SK-N-SH treated with all-trans-retinoic acid at 6 μM for 48 hours (cell line): ENCODE results near the gene LCLAT1.
A peak's percentile ranks its signal among the peaks of the same experiment; 100 is the strongest.

Source experiments
- ATAC-seq: fragments of 200-7000 bp; cut with Tn5 transposase; 3 replicates; pipeline ENCODE4 v1.9.1; 2020; ENCODE audit warnings: mild to moderate bottlenecking, moderate library complexity
- ARNTL ChIP-seq: fragments of 450-650 bp; formaldehyde crosslinking; IDR thresholded peaks from 2 replicates; pipeline ENCODE4 v1.5.0; 2020; ENCODE audit warnings: low read depth, mild to moderate bottlenecking, moderate library complexity, borderline replicate concordance
- BACH2 ChIP-seq: fragments of 250-450 bp; sonication (Bioruptor Pico); IDR thresholded peaks from 2 replicates; pipeline ENCODE4 v1.9.0; 2021; ENCODE audit warnings: mild to moderate bottlenecking, borderline replicate concordance
- CREB5 ChIP-seq: fragments of 250-450 bp; sonication (Bioruptor Pico); IDR thresholded peaks from 2 replicates; pipeline ENCODE4 v1.5.1; 2020; ENCODE audit warnings: low read depth, mild to moderate bottlenecking, moderate library complexity
- CSDC2 ChIP-seq: fragments of 250-450 bp; sonication (Bioruptor Pico); IDR thresholded peaks from 2 replicates; pipeline ENCODE4 v1.5.0; 2020; ENCODE audit warnings: mild to moderate bottlenecking, moderate library complexity
- CSRNP3 ChIP-seq: fragments of 250-450 bp; sonication (Bioruptor Pico); IDR thresholded peaks from 2 replicates; pipeline ENCODE4 v1.5.1; 2021; ENCODE audit warnings: mild to moderate bottlenecking, moderate library complexity
- ESRRG ChIP-seq: fragments of 250-450 bp; sonication (Bioruptor Pico); IDR thresholded peaks from 2 replicates; pipeline ENCODE4 v1.6.1; 2021; ENCODE audit warnings: mild to moderate bottlenecking
- GLIS3 ChIP-seq: fragments of 250-450 bp; sonication (Bioruptor Pico); IDR thresholded peaks from 2 replicates; pipeline ENCODE4 v1.5.0; 2020; ENCODE audit warnings: mild to moderate bottlenecking, moderate library complexity
- ISL1 ChIP-seq: fragments of 250-450 bp; sonication (Bioruptor Pico); IDR thresholded peaks from 2 replicates; pipeline ENCODE4 v2.1.2; 2022; ENCODE audit warnings: mild to moderate bottlenecking, moderate library complexity
- OSR1 ChIP-seq: fragments of 250-450 bp; sonication (Bioruptor Pico); IDR thresholded peaks from 2 replicates; pipeline ENCODE4 v1.8.0; 2022; ENCODE audit warnings: moderate library complexity, mild to moderate bottlenecking, inconsistent platforms
- PATZ1 ChIP-seq: fragments of 250-450 bp; sonication (Bioruptor Pico); IDR thresholded peaks from 2 replicates; pipeline ENCODE4 v1.8.0; 2020; ENCODE audit warnings: mild to moderate bottlenecking, moderate library complexity, borderline replicate concordance
- POU6F1 ChIP-seq: fragments of 250-450 bp; sonication (Bioruptor Pico); IDR thresholded peaks from 2 replicates; pipeline ENCODE4 v1.8.0; 2021; ENCODE audit warnings: low read depth, mild to moderate bottlenecking, moderate library complexity, borderline replicate concordance
- PPARA ChIP-seq: fragments of 250-450 bp; sonication (Bioruptor Pico); IDR thresholded peaks from 2 replicates; pipeline ENCODE4 v1.5.0; 2020; ENCODE audit warnings: mild to moderate bottlenecking, borderline replicate concordance
- RARB ChIP-seq: fragments of 250-450 bp; sonication (Bioruptor Pico); IDR thresholded peaks from 2 replicates; pipeline ENCODE4 v1.8.0; 2021; ENCODE audit warnings: mild to moderate bottlenecking, moderate library complexity
- SNAI2 ChIP-seq: fragments of 250-450 bp; sonication (Bioruptor Pico); IDR thresholded peaks from 2 replicates; pipeline ENCODE4 v1.5.0; 2020; ENCODE audit warnings: mild to moderate bottlenecking, moderate library complexity
- TCF4 ChIP-seq: fragments of 250-450 bp; sonication (Bioruptor Pico); IDR thresholded peaks from 2 replicates; pipeline ENCODE4 v1.8.0; 2021; ENCODE audit warnings: mild to moderate bottlenecking, moderate library complexity, borderline replicate concordance
- TOX ChIP-seq: fragments of 250-450 bp; sonication (Bioruptor Pico); IDR thresholded peaks from 2 replicates; pipeline ENCODE4 v1.8.0; 2021; ENCODE audit warnings: mild to moderate bottlenecking, moderate library complexity, borderline replicate concordance
- TSHZ2 ChIP-seq: fragments of 250-450 bp; sonication (Bioruptor Pico); IDR thresholded peaks from 2 replicates; pipeline ENCODE4 v1.5.0; 2020; ENCODE audit warnings: mild to moderate bottlenecking, moderate library complexity
- ZC3H10 ChIP-seq: fragments of 250-450 bp; sonication (Bioruptor Pico); IDR thresholded peaks from 2 replicates; pipeline ENCODE4 v1.5.1; 2021; ENCODE audit warnings: mild to moderate bottlenecking, moderate library complexity
- ZFP3 ChIP-seq: fragments of 250-450 bp; sonication (Bioruptor Pico); IDR thresholded peaks from 2 replicates; pipeline ENCODE4 v1.5.0; 2020; ENCODE audit warnings: mild to moderate bottlenecking, moderate library complexity
- ZFP30 ChIP-seq: fragments of 450-650 bp; formaldehyde crosslinking; IDR thresholded peaks from 2 replicates; pipeline ENCODE4 v1.5.0; 2022; ENCODE audit warnings: mild to moderate bottlenecking, moderate library complexity
- ZNF8 ChIP-seq: fragments of 450-650 bp; formaldehyde crosslinking; IDR thresholded peaks from 2 replicates; pipeline ENCODE4 v1.5.0; 2020; ENCODE audit warnings: mild to moderate bottlenecking, moderate library complexity

LCLAT1 gene

GRCh38 chr2:30583204-30583749 is 136.2 kb downstream of the LCLAT1 start:
- TF ChIP-seq GLIS3 (CRISPR knock-in tag): no peak
- no peak for TF ChIP-seq TOX (CRISPR knock-in tag)
- TF ChIP-seq ZFP30 (CRISPR knock-in tag): no peak
- TF ChIP-seq CSDC2 (CRISPR knock-in tag): no peak
- TF ChIP-seq CSRNP3 (CRISPR knock-in tag): no peak
- TF ChIP-seq CREB5 (CRISPR knock-in tag): no peak
- TF ChIP-seq TCF4 (CRISPR knock-in tag): no peak
- ATAC-seq: no peak

GRCh38 chr2:30584116-30584515 is 137.1 kb downstream of the LCLAT1 start:
- ATAC-seq: no peak
- TF ChIP-seq SNAI2 (CRISPR knock-in tag) (no peak), POU6F1 (no peak), ESRRG (CRISPR knock-in tag) (no peak), ARNTL (CRISPR knock-in tag) (no peak), ZFP30 (CRISPR knock-in tag) (no peak), PATZ1 (CRISPR knock-in tag) (no peak), BACH2 (no peak), GLIS3 (CRISPR knock-in tag) (no peak), TSHZ2 (CRISPR knock-in tag) (no peak), ZFP3 (CRISPR knock-in tag) (no peak), RARB (CRISPR knock-in tag) (no peak), TOX (CRISPR knock-in tag) (no peak), ZC3H10 (CRISPR knock-in tag) (no peak), PPARA (CRISPR knock-in tag) (no peak), TCF4 (CRISPR knock-in tag) (no peak), CSDC2 (CRISPR knock-in tag) (no peak), ISL1 (no peak)

- TF ChIP-seq TOX (CRISPR knock-in tag) (no peak), TCF4 (CRISPR knock-in tag) (no peak), OSR1 (CRISPR knock-in tag) (no peak), CSRNP3 (CRISPR knock-in tag) (peak; percentile 20; the same call in 1 of the 2 replicates), ZFP3 (CRISPR knock-in tag) (no peak), ARNTL (CRISPR knock-in tag) (no peak), ZNF8 (CRISPR knock-in tag) (no peak), ZFP30 (CRISPR knock-in tag) (no peak), PATZ1 (CRISPR knock-in tag) (no peak), CREB5 (CRISPR knock-in tag) (peak; percentile 42; the same call in 1 of the 2 replicates), SNAI2 (CRISPR knock-in tag) (no peak), ISL1 (peak; percentile 100), RARB (CRISPR knock-in tag) (no peak), CSDC2 (CRISPR knock-in tag) (no peak), GLIS3 (CRISPR knock-in tag) (no peak)
- ATAC-seq: no peak; the same call in 2 of the 3 replicates
Measured at GRCh38 chr2:30588994-30589393, 141.9 kb downstream of the LCLAT1 start.
